HG03520 (cell line): ENCODE results near the gene CLDN14.
"Not testable (repeated sequence)": the region's sequence is repeated elsewhere in the genome, so short reads cannot be mapped to it uniquely, and the experiment has no call there.

Experiments used
- ATAC-seq: cut with Tn5 transposase; IDR thresholded peaks from one replicate; pipeline ENCODE4 v1.9.1; 2021; ENCODE audit warnings: mild to moderate bottlenecking, moderate library complexity; ENCODE audit not compliant: unreplicated experiment

Gene CLDN14

GRCh38 chr21:36502365-36502764, 22.4 kb upstream of the CLDN14 start:
- no peak for ATAC-seq

GRCh38 chr21:36501589-36501892, 21.6 kb upstream of the CLDN14 start:
- no peak for ATAC-seq

GRCh38 chr21:36499578-36500471, 19.9 kb upstream of the CLDN14 start:
- no peak for ATAC-seq

GRCh38 chr21:36494557-36494956, 14.6 kb upstream of the CLDN14 start:
- ATAC-seq = no peak

- ATAC-seq = no peak
Observed at GRCh38 chr21:36491209-36491910, 11.4 kb upstream of the CLDN14 start.

- ATAC-seq = no peak
Observed at GRCh38 chr21:36489776-36490165, 9.8 kb upstream of the CLDN14 start.

- ATAC-seq = no peak
Observed at GRCh38 chr21:36489103-36489775, 9.3 kb upstream of the CLDN14 start.

GRCh38 chr21:36487641-36488307, 7.9 kb upstream of the CLDN14 start:
- ATAC-seq = no peak

GRCh38 chr21:36486246-36486645, 6.3 kb upstream of the CLDN14 start:
- ATAC-seq = no peak

GRCh38 chr21:36485476-36485875, 5.6 kb upstream of the CLDN14 start:
- no peak for ATAC-seq

GRCh38 chr21:36483095-36483494, 3.2 kb upstream of the CLDN14 start:
- no peak for ATAC-seq

GRCh38 chr21:36482673-36483072, 2.8 kb upstream of the CLDN14 start:
- no peak for ATAC-seq

GRCh38 chr21:36482181-36482580, 2.3 kb upstream of the CLDN14 start:
- ATAC-seq = no peak

GRCh38 chr21:36481639-36482038, 1.7 kb upstream of the CLDN14 start:
- no peak for ATAC-seq

- no peak for ATAC-seq
Observed at GRCh38 chr21:36480618-36481017, 696 bp upstream of the CLDN14 start.

GRCh38 chr21:36478941-36479340, 981 bp downstream of the CLDN14 start:
- ATAC-seq = no peak

- no peak for ATAC-seq
Observed at GRCh38 chr21:36478207-36478701, 1.7 kb downstream of the CLDN14 start.

- ATAC-seq = no peak
Observed at GRCh38 chr21:36477559-36477958, 2.4 kb downstream of the CLDN14 start.

GRCh38 chr21:36477001-36477400, 2.9 kb downstream of the CLDN14 start:
- ATAC-seq = no peak

GRCh38 chr21:36476541-36476940, 3.4 kb downstream of the CLDN14 start:
- not testable (repeated sequence) for ATAC-seq

- ATAC-seq = no peak
Observed at GRCh38 chr21:36474591-36474990, 5.3 kb downstream of the CLDN14 start.
